Stimulated activated CD4-positive, alpha-beta T cell treated with anti-CD3 and anti-CD28 coated beads, Interleukin-1b, Interleukin-23, amount 100 ng/mL, for 24 hours (primary cell): Measurements from ENCODE around the gene SNX30.

Experiments
- DNase-seq, 4 experiments: peaks; one replicate each; pipeline ENCODE4 v3.0.0-alpha.2; 2020; ENCODE audit warnings: low read depth in 4 of 4, low spot score in 1 of 4

Gene SNX30

DNA sequence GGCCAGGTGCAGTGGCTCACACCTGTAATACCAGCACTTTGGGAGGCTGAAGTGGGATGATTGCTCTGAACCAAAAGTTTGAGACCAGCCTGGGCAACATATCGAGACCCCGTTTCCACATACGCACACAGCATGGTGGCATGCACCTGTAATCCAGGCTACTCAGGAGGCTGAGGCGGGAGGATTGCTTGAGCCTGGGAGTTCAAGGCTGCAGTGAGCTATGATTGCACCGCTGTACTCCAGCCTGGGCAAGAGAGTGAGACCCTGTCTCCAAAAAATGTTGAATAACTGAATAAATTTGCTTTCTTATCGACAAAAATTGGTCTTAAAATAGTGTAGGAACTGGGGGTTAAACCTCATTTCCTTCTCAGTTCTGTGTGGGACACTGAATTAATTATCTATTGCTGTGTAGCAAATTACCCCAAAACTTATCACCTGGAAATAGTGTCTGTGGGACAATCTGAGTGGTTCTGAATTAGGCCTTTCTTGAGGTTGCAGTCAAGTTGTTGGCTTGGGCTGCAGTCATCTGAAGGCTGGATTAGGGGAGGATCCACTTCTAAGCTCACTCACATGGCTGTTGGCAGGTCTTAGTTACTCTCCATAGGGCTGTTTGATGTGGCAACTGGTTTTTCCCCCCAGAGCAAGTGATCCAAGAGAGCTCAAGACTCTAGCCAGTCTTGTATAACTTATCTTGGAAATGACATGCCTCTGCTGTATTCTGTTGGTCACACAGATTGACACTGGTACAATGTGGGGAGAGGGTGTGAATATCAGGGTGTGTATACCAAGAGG lies 2.0 kb downstream of the SNX30 start:
- DNase-seq: no peak

DNA sequence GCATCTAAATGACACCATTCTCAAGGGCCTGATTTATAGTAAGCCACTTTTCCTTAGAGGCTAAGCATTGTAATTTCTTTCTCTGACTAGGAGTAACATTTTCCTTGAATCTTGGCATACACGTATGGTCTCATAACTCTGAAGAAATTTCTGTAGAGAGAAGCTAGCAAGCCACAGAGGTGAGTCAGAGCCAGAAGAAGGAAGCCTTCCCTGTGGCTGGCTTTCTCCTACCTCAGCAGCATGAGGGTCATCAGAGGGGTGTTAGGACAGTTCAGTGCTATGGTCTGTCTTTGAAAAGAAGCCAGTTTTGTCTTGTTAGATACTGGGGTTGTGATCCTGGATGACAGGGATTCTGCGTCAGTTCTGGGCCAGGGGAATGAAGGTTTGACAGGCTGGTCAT lies 3.2 kb downstream of the SNX30 start:
- DNase-seq: no peak

DNA sequence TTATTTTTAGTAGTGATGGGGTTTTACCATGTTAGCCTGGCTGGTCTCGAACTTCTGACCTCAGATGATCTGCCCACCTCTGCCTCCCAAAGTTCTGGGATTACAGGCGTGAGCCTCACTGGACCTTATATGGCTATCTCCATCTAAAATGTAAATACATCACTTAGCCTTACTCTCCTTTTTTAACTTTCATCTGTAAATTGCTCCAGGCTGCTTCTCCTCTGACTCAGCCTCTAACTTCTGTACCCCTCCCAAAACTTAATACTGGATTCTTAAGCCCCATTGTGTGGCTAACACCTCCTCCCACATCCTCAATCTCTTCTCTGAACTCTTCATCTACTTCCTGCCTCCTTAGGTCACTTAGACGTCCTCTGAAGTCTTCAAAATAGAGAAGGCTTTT lies 4.0 kb downstream of the SNX30 start:
- DNase-seq: no peak

DNA sequence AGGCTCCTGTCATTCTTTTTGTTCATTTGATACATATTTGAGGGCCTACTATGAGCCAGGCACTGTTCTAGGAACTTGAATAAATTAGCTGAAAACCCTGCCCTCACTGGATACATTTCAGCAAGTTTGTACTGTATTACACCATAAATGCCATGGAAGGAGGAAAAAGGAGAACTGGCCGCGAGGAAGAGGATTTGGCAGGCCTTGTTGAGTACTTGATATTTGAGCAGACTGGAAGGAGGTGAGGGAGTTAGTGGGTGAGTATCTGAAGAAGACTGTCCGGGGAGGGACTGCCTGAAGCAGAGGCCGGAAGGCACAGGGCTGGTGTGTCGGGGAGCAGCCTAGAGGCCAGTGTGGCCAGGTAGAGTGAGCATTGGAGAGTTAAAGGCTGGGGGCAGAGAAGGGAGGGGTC lies 4.5 kb downstream of the SNX30 start:
- no peak for DNase-seq

DNA sequence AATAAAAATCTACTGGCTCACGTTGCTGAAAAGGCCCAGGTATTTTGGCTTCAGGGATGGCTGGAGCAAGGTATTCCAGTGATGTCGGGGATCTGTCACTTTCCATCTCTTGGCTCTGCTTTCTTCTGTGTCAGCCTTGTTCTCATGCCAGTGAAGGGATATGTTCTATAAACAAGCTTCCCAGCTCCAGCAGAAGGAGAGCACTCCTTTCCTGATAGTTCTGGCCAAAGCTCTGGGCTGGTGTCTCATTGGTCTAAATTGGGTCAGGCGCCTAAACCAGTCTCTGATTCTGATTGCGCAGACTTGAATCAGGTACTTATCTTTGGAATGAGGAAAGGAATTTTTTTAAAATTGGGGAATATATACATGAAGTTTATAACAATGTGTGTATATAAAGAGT lies 5.1 kb downstream of the SNX30 start:
- no peak for DNase-seq

DNA sequence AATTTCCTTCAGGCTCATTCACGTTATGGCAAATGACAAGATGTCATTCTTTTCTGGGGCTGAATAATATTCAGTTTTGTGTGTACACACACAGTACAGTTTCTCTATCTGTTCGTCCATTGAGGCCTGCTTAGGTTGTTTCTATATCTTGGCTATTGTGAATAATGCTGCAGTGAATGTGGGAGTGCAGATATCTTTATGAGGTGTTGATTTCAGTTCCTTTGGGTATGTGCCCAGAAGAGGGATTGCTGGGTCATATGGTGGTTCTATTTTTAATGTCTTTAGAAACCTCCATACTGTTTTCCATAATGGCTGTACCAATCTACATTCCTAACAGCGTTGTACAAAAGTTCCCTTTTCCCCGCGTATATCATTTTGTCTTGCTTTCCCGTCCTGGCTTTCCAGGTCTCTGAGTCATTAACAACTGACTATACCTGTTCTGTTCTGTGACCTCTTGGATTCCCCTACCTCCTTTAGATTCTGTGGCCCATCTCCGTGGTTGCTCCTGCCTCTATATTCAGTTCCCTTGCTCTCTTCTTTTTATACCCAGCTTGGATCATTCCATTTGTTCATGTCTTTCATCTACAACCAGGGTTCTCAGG lies 6.8 kb downstream of the SNX30 start:
- DNase-seq: no peak

DNA sequence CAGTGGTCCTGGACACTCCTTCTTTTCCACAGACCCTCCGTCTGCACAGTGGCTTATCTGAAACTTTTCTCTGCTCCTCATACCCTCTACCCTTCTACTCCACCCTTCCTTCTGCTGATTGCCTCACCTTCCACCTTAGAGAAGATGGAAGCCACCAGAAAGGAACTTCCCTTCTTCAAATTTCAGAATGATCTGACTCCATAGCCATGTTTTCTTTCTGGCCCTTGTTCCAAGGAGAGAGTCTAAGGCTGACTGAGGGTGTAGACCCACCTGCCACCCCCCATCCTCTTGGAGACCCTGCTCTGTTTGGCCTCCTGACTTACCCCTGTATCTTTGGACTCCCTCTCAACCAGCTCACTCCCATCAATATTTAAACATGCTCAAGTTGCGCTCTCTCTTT lies 7.4 kb downstream of the SNX30 start:
- DNase-seq: no peak

DNA sequence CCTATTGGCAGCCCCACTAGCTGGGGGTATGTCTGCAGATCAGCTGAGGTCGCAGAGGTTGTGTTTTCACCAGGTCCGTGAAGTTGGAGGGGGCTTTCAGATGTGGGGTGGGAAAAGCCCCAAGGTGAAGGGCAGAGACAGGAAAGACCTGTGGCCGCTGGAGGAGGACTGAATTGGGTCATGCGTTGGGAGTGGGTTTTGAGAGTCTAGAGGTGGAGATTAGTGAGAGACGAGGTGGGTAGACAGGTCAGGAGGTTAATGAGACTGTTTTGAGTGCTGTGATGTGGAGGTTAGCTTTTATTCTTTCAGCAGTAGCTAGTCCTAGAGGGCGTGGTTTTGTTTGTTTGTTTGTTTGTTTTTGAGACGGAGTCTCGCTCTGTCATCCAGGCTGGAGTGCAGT lies 10.3 kb downstream of the SNX30 start:
- no peak for DNase-seq

DNA sequence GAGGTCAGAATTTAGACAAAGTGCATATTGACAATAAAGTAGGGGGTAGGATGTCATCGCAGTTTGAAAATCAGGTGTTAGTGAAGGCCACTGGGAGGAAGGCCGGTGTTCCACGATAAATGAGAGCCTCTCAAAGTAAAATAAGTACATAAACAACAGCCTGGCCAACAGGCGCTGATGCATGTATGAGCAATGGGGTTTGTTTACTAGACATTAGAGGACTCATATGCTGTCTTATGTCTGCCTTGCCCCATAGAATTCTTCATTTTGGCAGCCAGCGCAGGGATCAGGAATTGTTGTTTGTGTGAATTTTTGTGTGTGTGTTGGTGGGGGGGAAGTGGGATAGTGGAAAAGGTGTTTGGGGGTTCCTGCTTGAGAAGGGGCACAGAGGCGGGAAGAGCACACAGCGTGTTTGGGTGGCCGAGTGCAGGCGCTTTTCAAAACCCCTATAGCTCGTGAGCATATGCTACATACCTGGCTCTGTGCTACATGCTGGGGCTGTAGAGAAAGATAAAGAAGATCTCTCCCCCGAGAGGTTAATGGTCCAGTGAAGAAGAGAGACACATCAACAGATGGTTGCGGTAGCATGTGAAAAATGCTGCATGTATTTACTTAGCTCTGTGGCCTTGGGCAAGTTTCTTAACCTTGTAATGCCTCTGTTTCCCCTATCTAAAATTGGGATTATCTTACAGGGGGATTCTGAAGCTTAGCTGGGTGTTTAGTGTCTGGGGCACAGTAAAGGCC lies 11.5 kb downstream of the SNX30 start:
- no peak for DNase-seq

DNA sequence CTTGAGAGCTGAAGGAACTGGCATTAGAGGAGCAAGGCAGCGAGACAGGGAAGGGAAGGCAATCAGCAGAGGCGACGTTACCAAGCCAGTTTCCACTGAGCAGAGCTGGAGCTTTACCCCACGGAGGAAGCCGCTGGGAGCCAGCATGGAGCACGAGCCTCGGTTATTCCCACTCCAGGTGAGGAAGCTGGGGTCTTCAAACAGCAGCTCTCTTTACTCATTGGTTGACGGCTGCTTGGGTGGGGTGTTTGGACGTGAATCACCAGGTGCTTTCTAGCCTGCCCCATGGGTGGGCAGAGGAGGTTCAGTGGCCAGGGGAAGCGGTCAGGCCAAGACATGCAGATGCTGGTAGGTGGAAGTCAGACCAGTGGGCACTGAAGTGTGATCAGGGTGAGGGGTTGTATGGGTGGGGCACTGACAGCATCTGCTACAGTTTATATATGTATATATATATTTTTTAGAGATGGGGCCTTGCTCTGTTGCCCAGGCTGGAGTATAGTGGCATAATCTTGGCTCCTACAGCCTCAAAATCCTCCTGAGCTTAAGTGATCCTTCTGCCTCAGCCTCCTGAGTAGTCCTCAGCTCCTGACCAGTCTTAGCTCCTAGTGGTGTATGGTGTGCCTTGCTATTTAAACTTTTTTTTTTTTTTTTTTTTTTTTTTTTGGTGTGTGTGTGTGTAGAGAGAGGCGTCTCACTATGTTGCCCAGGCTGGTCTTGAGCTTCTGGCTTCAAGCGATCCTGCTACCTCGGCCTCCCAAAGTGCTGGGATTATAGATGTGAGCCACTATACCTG lies 12.4 kb downstream of the SNX30 start:
- no peak for DNase-seq

DNA sequence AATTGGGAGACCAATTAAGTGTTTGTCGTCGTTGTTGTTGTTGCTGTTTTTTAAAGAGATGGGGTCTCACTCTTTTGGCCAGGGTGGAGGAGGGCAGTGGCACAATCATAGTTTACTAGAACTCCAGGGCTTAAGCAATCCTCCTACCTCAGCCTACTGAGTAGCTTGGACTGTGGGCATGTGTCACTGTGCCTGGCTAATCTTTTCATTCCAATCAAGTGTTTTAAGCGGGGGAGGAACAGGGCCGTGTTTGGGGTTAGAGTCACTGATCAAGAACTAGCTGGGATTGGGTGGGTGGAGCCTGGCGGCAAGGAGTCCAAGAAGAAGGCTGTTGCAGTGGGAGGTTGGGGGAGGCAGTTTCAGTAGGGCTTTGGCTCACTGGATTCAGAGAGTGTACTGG lies 13.8 kb downstream of the SNX30 start:
- DNase-seq: no peak

DNA sequence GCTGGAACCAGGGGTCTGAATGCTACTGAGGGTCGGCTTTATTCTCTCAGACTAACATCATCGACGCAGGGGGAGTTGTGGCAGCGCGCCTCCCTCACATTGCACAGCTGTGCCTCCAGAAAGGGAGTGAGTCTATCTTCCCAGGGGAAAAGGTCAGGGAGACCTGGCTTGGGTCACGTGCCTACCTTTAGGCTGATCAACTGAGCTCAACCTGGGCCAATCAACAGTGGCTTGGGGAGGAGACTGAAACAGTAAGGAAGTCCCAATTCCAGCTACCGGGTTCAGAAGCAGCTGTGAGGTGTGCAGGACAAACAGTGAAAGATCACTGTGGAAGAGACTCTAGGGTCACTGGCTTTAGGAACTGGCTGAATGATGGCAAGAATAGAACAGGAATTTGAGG lies 14.3 kb downstream of the SNX30 start:
- no peak for DNase-seq

DNA sequence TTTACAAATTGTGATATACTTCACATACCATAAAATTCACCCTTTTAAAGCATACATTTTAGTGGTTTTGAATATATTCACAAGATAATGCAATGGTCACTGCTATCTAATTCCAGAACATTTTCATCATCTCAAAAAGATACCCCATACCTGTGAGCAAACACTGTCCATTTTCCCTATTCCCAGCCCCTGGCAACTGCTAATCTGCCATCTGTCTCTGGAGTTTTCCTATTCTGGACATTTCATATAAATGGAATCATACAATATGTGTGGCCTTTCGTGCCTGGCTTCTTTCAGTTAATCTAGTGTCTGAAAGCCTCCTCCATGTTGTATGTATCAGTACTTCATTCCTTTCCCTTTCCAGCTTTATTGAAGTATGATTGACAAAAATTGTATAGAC lies 14.7 kb downstream of the SNX30 start:
- no peak for DNase-seq

DNA sequence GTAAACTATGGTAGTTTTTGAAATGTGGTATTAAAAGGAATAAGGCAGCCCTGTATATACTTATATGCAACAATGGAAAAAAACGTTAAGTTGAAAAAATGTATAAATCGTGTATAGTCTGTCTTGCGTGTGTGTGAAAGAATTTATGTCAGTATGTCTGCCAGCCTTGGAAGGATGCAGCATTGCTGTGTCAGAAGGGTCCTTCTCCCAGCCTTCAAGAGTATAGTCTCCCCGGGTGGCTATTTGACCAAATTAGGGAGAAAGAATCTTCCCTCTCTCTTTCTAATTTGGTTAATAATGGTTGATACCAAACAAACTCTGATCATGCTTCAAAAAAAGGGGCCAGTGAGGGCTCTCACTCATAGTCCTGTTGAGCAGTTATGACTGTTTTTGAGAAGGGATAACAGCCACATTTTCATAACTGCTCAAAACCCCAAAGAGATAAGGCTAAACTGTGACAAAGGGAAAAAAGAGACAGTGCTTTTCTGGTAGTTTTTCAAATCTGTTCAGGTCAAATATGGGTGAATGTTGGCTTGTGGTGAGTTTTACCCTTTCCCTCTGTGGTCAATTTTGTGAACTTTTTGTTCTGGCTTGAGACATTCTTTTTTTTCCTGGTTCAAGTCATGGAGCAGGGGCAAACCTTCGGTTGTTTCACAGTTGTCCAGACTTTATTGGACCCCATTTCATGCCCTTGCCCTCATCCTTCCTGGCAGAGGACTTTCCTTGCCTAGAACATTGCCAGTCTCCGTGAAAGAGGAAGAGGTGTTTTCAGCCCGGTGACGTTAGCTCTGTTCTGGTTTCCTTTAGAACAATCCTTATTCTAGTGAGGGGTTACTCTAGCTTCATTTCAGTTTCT lies 21.0 kb downstream of the SNX30 start:
- DNase-seq: no peak

DNA sequence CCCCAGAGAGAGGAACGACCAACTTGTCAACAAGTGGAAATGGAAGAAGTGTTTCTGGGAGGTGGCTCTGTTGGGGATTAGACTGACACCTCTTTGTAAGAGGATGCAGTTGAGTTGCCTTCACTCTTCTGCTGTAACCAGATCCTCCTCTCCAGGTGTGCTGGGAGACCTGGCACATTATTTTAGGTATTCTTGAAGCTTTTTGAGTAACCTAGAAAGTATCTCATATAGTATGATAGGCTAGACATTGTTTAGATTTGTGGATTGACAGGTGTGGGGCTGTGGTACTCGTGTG lies 21.6 kb downstream of the SNX30 start:
- no peak for DNase-seq

DNA sequence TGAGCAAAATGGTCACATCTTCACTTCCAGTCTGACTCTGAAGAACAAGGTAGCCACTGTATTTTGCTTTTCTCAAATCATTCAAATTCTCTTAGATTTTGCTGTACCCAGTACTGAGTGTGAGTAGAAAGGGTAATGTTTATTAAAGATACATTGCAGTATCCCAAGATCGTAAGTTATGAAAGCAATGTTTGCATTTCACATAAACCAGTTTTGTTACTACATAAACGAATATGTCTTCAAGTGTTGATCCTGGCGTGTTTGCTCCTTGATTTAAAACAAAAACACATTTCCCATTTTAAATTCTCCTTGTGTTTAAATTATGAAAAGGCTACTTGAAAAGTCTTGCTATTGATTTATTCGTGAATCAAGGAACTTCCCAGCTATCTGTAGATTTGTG lies 22.0 kb downstream of the SNX30 start:
- DNase-seq: no peak

DNA sequence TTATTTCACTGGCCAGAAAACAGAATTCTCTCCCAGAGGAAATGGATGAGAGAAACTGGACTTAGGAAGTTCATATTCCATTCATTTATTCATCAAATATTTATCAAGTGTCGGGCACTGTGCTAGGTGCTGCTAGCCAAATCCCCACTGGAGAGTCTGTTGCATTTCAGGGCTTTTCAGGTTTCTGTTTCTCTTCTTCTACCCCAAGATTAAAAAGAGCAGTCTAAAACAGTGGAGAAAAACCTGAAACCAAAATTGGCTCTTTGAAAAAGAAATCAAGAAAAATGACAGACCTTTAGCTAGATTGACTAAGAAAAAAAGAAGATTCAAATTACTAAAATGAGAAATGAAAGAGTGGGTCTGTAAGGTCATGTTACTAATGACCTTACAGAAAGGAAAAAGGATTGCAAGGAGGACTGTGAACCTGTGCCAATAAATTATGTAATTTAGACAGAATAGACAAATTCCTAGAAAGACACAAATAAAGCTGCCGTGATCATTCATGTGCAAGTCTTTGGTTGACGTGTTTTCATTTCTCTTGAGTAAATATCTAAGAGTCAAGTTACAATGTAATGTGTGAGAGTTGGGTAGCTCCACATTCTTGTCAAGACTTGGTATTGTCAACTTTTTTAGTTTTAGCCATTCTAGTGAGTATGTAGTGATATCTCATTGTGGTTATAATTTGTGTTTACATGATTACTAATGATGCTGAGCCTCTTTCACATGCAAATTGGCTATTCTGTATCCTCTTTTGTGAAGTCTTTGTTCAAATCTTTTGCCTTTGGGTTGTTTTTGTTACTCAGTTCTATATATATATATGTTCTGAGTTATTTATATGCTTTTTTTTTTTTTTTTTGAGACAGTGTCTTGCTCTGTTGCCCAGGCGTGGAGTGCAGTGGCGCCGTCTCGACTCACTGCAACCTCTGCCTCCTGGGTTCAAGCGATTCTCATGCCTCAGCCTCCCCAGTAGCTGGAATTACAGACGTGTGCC lies 23.7 kb downstream of the SNX30 start:
- no peak for DNase-seq

DNA sequence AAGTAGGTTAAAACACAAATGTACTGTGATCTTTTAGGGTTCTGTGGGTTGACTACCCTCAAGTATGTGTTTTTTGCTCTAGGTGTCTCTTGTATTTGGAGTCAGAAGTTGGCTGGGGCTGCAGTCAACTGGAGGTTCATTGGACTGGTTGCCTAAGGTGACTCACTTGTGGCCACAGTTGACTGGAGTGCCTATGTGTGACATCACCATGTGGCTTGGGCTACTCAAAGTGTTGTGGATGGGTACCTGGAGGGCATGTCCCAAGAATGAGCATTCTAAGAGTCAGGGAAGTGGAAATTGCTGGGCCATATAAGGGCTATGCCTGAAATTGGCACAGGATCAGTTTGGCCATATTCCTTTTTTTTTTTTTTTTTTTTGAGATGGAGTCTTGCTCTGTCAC lies 27.4 kb downstream of the SNX30 start:
- no peak for DNase-seq

DNA sequence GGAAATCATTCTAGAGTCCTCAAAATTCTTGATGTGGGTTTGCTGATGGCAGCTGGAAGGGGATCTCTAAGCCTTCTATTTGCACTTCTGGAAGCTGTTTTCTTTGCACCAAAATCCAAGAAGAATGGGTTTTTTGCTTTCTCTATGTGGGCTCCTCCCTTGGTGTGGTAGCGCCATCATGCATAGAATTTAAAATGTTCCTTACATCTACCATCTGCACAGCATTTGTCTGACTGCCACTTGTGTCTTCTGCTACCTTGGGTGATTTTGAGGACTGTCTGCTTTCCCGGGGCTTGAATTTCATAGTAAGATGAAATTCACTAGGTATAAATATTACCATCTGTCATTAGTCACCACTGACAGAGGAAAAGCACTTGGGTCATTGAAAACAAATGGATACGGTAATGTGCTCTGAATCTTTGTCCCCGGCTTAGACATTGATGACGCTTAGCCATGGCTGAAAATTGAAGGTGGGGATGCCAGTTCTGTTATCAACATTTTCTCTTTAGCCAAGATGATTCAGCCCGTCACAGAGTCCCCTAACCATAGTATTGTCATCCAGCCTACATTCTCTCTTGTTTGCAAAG lies 30.0 kb downstream of the SNX30 start:
- no peak for DNase-seq
